GM21576 (cell line): ENCODE measurements around the gene ST6GALNAC6.
A peak's percentile ranks its signal among the peaks of the same experiment; 100 is the strongest.

Source experiments
- ATAC-seq: cut with Tn5 transposase; IDR thresholded peaks from one replicate; pipeline ENCODE4 v1.9.1; 2021; ENCODE audit warnings: mild to moderate bottlenecking, moderate library complexity; ENCODE audit not compliant: unreplicated experiment

Gene ST6GALNAC6

GRCh38 chr9:127899128-127899943 is at the start of gene ST6GALNAC6:
TSS of gene ST6GALNAC6 (minus strand) at chr9:127899603. CDS start at chr9:127897981, 1,622 bp downstream.
- peak; percentile 43 for ATAC-seq

- no peak for ATAC-seq
These were observed 48.7 kb upstream of the ST6GALNAC6 start for GRCh38 chr9:127947841-127948710.

- ATAC-seq: no peak
These were observed 47.3 kb upstream of the ST6GALNAC6 start for GRCh38 chr9:127946728-127947127.

GRCh38 chr9:127945942-127946341 is 46.5 kb upstream of the ST6GALNAC6 start:
- no peak for ATAC-seq

GRCh38 chr9:127945338-127945737 is 45.9 kb upstream of the ST6GALNAC6 start:
- no peak for ATAC-seq

GRCh38 chr9:127944586-127945218 is 45.3 kb upstream of the ST6GALNAC6 start:
- ATAC-seq: no peak

- peak; percentile 44 for ATAC-seq
These were observed 44.3 kb upstream of the ST6GALNAC6 start for GRCh38 chr9:127943731-127944144.

- ATAC-seq: no peak
These were observed 43.7 kb upstream of the ST6GALNAC6 start for GRCh38 chr9:127943011-127943662.

GRCh38 chr9:127942216-127943010 is 43.0 kb upstream of the ST6GALNAC6 start:
- ATAC-seq: no peak

GRCh38 chr9:127941961-127942215 is 42.5 kb upstream of the ST6GALNAC6 start:
- no peak for ATAC-seq

GRCh38 chr9:127941062-127941960 is 41.9 kb upstream of the ST6GALNAC6 start:
- ATAC-seq: no peak

GRCh38 chr9:127940593-127940992 is 41.2 kb upstream of the ST6GALNAC6 start:
- no peak for ATAC-seq

GRCh38 chr9:127938298-127938690 is 38.9 kb upstream of the ST6GALNAC6 start:
- no peak for ATAC-seq

- peak; percentile 81 for ATAC-seq
These were observed 38.2 kb upstream of the ST6GALNAC6 start, which contains the start of gene DPM2 for GRCh38 chr9:127937388-127938297. TSS of gene DPM2 (minus strand) at chr9:127937854. CDS start at chr9:127937820, 34 bp downstream.

GRCh38 chr9:127937056-127937387 is 37.6 kb upstream of the ST6GALNAC6 start:
- no peak for ATAC-seq

GRCh38 chr9:127936347-127936852 is 37.0 kb upstream of the ST6GALNAC6 start:
- ATAC-seq: no peak

GRCh38 chr9:127935765-127936221 is 36.4 kb upstream of the ST6GALNAC6 start:
- ATAC-seq: no peak

GRCh38 chr9:127934986-127935385 is 35.6 kb upstream of the ST6GALNAC6 start:
- ATAC-seq: no peak
